Retinal pigment epithelial cell (primary cell): Measurements from ENCODE around the gene ZNF337.
A peak's percentile ranks its signal among the peaks of the same experiment; 100 is the strongest.
"Not testable (repeated sequence)": the region's sequence is repeated elsewhere in the genome, so short reads cannot be mapped to it uniquely, and the experiment has no call there.

Source experiments
- DNase-seq: peaks from one replicate; pipeline ENCODE4 v3.0.0-alpha.2; 2010; ENCODE audit warnings: low read depth
- H3K4me3 ChIP-seq: 2 replicates; pipeline ENCODE4 v1.5.1; 2011; ENCODE audit warnings: mild to moderate bottlenecking, low read length, control low read depth, moderate library complexity
- CTCF ChIP-seq: conservative IDR thresholded peaks from 2 replicates; pipeline ENCODE4 v1.5.1; 2011; ENCODE audit warnings: low read depth, low read length, control low read depth, inconsistent platforms

The ZNF337 gene

GRCh38 chr20:25707695-25708094, 11.0 kb upstream of the ZNF337 start:
- no peak for DNase-seq
- H3K4me3 ChIP-seq = no peak overlapping the region
- no peak for TF ChIP-seq CTCF

GRCh38 chr20:25706793-25707192, 10.1 kb upstream of the ZNF337 start:
- H3K4me3 ChIP-seq = no peak overlapping the region
- DNase-seq = no peak
- no peak for TF ChIP-seq CTCF

- no peak overlapping the region for H3K4me3 ChIP-seq
- no peak for DNase-seq
- TF ChIP-seq CTCF = no peak
These were observed 9.2 kb upstream of the ZNF337 start for GRCh38 chr20:25705830-25706351.

- not testable (repeated sequence) for H3K4me3 ChIP-seq, DNase-seq
These were observed 7.7 kb upstream of the ZNF337 start for GRCh38 chr20:25704303-25704702.

GRCh38 chr20:25700835-25701234, 4.2 kb upstream of the ZNF337 start:
- H3K4me3 ChIP-seq, DNase-seq: not testable (repeated sequence)

- DNase-seq = no peak
- TF ChIP-seq CTCF = no peak
- H3K4me3 ChIP-seq = no peak overlapping the region
These were observed 3.3 kb upstream of the ZNF337 start for GRCh38 chr20:25699914-25700313.

GRCh38 chr20:25697132-25697446, 436 bp upstream of the ZNF337 start:
- no peak for DNase-seq
- peak overlapping the region; percentile 76 for H3K4me3 ChIP-seq
- TF ChIP-seq CTCF = no peak

- no peak for DNase-seq
- TF ChIP-seq CTCF = no peak
- H3K4me3 ChIP-seq = peak overlapping the region; percentile 76
These were observed 902 bp downstream of the ZNF337 start for GRCh38 chr20:25695532-25696370.
